ENCODE measurements around the gene ABLIM2. TPM values are rescaled to one million over a fixed set of nuclear protein-coding genes. Genes with fewer than 3 reads are reported as not detected.

ABLIM2 gene
- total RNA-seq, 2 experiments from 2014 or later: 0.13 TPM; not detected in 1

DNA sequence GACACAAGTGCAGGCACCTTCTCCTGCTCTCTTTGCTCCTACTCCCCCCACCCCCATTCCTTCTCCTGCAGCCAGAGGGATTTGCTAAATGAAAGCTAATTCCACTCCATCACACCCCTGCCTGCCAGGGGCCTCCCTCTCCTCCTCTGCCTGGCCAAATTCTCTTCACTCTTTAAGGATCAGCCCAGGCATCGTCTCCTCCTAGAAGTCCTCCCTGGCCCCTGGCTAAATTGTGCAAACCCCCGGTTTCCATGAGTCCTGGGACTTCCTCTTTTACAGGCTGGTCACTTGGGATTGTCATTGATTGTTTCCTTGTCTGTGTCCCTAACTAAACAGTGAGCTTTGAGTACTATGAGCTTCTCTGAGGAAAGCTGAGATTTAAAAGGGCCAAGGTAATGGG, 8.7 kb upstream of the ABLIM2 start:
- no peaks in the 10 kb centered on the region for H3K27me3 Mint-ChIP-seq
- ChIA-PET POLR2A (no interaction called here), CTCF (interaction anchor here (1.3 kb wide), 1 partner anchor 9 kb away, joined by 7 read pairs; no protein-coding TSS in a partner anchor)
- no peak overlapping the region for H3K27ac Mint-ChIP-seq
- no peak overlapping the region for H3K4me3 Mint-ChIP-seq
- DNase-seq: no peak
- peaks cover 14% of the 10 kb centered on the region for H3K9me3 Mint-ChIP-seq
- H3K4me1 Mint-ChIP-seq: no peaks in the 10 kb centered on the region
- H3K36me3 Mint-ChIP-seq (ENCODE audit: low read depth): peaks cover 2% of the 10 kb centered on the region

DNA sequence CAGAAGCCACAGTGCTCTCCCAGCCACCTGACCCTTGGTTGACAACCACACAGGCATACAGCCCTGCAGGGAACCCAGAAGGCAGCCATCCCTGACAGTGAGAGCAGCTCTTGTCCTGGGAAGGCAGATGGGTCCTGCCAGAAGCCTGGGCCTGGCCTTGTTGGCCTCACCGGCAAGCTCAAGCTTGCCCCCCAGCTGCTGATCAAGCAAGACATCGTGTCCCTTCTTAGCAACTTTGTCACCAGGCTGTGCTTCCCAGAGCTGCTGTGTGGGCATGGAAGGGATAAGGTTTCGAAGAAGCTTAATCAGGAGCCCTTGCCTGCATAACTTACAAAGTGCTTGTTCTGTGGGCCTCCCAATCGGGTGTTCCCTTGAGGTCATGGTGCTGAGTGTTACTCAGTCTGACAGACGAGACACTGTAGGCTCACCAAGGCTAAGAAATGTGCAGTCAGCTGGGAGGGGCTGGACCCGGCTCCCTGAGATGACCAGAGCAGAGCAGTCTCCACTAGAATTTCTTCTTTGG, 6.8 kb upstream of the ABLIM2 start:
- POLR2A ChIA-PET: no interaction called here
- no peak overlapping the region for H3K27ac Mint-ChIP-seq
- H3K4me1 Mint-ChIP-seq: no peaks in the 10 kb centered on the region
- CTCF ChIA-PET: no interaction called here
- peaks cover 1% of the 10 kb centered on the region for H3K27me3 Mint-ChIP-seq
- H3K4me3 Mint-ChIP-seq: no peak overlapping the region
- no peak for DNase-seq
- H3K36me3 Mint-ChIP-seq (ENCODE audit: low read depth): peaks cover 2% of the 10 kb centered on the region
- peaks cover 14% of the 10 kb centered on the region for H3K9me3 Mint-ChIP-seq

DNA sequence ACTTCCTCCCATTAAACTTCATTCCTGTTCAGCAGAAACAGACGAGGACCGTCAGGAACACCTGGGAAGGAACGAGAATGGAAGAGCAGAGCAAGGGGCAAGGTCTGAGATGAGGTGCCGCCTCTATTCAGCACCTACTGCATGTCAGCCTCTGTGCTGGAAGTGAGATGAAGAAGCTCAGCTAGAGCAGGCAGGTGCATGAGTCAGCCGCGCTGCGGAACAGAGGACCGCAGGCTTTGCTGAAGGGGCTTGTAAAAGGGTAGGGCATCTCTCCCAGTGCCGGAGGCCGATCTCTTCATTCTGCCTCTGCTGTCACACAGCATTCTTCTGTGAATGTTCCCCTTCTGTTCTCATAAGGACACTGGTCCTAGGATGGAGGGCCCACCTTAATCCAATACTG, 6.1 kb upstream of the ABLIM2 start:
- POLR2A ChIA-PET: no interaction called here
- peaks cover 14% of the 10 kb centered on the region for H3K9me3 Mint-ChIP-seq
- H3K27ac Mint-ChIP-seq: no peak overlapping the region
- CTCF ChIA-PET: no interaction called here
- DNase-seq: no peak
- H3K27me3 Mint-ChIP-seq: peaks cover 1% of the 10 kb centered on the region
- no peak overlapping the region for H3K4me3 Mint-ChIP-seq
- H3K4me1 Mint-ChIP-seq: no peaks in the 10 kb centered on the region
- H3K36me3 Mint-ChIP-seq (ENCODE audit: low read depth): peaks cover 2% of the 10 kb centered on the region

DNA sequence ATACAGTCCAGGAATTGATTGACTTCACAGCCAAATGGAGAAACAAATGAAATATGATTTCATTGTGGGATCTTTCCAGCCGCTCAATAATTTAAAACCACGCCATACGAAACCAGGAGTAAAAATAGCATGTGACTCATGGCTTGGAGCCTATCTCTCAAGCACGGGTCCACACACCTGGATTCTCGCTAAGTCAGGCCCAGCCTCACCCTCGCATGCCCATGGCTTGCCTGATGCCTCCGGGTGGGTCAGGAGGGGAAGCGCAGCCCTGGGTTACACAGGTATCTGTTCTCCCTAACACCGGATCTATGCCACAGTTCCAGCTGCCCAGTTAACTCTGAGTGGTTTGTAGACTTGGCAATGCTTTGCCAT, 5.6 kb upstream of the ABLIM2 start:
- ChIA-PET CTCF (no interaction called here), POLR2A (no interaction called here)
- Mint-ChIP-seq H3K27me3 (peaks cover 1% of the 10 kb centered on the region), H3K36me3 (ENCODE audit: low read depth) (peaks cover 2% of the 10 kb centered on the region), H3K4me1 (peaks cover 3% of the 10 kb centered on the region), H3K9me3 (peaks cover 14% of the 10 kb centered on the region), H3K27ac (no peak overlapping the region), H3K4me3 (no peak overlapping the region)
- no peak for DNase-seq

DNA sequence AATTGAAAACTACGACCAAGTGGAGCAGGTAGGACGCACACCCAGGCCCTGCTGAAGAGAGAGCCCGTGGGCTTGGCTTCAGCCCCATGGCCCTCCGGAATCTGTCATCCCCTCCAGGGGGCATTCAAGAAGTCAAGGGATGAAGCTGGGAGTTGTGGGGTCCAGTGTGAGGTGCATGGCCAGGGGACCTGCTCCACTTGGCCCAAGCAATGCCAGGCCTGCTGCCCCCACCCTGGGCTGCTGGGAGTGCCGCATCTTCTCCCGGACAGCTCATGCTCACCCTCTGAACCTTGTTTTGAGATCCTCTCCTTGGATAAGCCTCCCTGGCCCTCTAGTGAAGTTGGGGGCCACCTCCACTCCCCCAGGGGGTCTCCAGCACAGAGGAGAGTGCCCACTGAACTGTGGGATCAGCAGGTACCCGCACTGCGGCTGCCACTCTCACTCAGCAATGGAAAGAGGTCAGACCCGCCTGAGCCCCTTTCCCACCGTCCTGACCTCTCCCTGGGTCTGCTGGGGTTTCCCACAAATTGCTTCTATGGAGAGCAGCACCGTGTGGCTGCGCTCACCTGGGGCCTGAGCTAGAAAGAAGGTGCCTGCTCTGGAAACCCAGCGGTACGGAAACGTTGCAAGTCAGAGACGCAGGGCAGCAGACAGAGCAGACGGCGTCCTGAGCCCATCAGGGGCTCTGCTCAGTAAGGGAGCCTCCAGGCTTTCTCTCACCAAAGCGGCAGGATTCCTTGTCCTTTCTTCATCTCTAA, 5.0 kb upstream of the ABLIM2 start:
- Mint-ChIP-seq H3K36me3 (ENCODE audit: low read depth) (peaks cover 2% of the 10 kb centered on the region), H3K9me3 (peaks cover 13% of the 10 kb centered on the region), H3K4me1 (peaks cover 7% of the 10 kb centered on the region), H3K27me3 (peaks cover 5% of the 10 kb centered on the region), H3K4me3 (no peak overlapping the region), H3K27ac (no peak overlapping the region)
- DNase-seq: no peak
- ChIA-PET POLR2A (no interaction called here), CTCF (no interaction called here)

DNA sequence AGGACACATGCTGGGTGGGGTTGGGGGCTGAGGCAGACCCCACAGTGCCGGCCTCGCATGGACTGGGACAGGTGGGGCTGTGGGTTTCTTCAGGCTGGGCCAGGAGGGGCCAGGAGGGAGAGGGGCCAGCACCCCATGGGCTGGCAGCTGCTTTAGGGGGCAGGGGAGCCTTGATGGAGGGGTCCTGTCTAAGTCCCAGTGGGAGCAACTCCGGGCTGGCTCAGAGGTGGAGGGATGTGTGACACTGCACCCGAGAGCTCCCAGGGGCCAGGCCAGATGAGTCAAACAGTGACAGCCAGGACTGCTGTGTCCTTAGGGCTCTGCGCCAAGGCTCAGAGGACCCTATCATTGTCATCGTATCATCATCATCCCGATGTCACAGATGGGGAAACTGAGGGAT, 4.4 kb upstream of the ABLIM2 start:
- Mint-ChIP-seq H3K4me3 (no peak overlapping the region), H3K27ac (no peak overlapping the region), H3K36me3 (ENCODE audit: low read depth) (peaks cover 2% of the 10 kb centered on the region), H3K4me1 (peaks cover 7% of the 10 kb centered on the region), H3K27me3 (peaks cover 5% of the 10 kb centered on the region), H3K9me3 (peaks cover 8% of the 10 kb centered on the region)
- CTCF ChIA-PET: no interaction called here
- no peak for DNase-seq
- POLR2A ChIA-PET: no interaction called here

DNA sequence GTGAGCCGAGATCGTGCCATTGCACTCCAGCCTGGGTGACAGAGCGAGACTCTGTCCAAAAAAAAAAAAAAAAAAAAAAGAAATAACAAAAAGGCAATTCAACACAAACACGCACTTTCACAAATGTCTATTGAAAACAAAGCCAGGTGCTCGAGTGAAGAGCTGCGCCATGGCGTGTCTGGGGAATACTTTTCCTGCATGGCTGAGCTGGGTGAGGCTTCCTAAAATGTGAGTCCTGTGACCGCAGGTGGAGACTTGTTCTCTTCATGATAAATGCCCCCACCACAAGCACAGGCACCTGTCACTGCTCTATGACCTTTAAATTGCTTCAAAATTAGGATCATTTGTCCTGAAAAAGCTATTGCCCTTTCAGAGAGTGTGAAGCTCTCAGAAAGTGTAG, 4.0 kb upstream of the ABLIM2 start:
- Mint-ChIP-seq H3K9me3 (peaks cover 6% of the 10 kb centered on the region), H3K36me3 (ENCODE audit: low read depth) (peaks cover under 1% of the 10 kb centered on the region), H3K4me1 (peaks cover 7% of the 10 kb centered on the region), H3K4me3 (no peak overlapping the region), H3K27me3 (peaks cover 6% of the 10 kb centered on the region), H3K27ac (no peak overlapping the region)
- CTCF ChIA-PET: interaction anchor here (0.7 kb wide), 1 partner anchor 25 kb away, joined by 3 read pairs; no protein-coding TSS in a partner anchor
- POLR2A ChIA-PET: no interaction called here
- DNase-seq: no peak

DNA sequence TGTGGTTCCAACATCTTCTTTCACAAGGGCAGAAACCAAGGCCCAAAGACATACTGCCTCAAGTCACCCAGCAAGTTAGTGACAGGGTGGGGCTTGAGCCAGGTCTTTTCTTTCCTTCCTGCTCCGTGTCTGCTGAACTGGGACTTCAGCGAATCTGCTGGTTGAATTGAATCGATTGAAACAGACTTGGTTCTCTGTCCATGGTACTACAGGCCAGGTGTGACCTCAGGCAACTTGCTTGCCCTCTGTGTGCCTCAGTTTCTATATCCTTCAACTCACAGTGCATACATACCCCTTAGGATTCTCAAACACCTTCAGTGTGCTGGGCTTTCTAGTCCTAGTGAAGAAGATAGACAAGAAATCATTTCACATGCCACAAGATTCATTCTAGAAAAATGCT, 2.0 kb upstream of the ABLIM2 start:
- H3K4me3 Mint-ChIP-seq: peak overlapping the region; percentile 16
- ChIA-PET CTCF (no interaction called here), POLR2A (no interaction called here)
- no peaks in the 10 kb centered on the region for H3K36me3 Mint-ChIP-seq (ENCODE audit: low read depth)
- H3K4me1 Mint-ChIP-seq: peaks cover 11% of the 10 kb centered on the region
- no peak for DNase-seq
- no peaks in the 10 kb centered on the region for H3K9me3 Mint-ChIP-seq
- no peak overlapping the region for H3K27ac Mint-ChIP-seq
- H3K27me3 Mint-ChIP-seq: peaks cover 16% of the 10 kb centered on the region

DNA sequence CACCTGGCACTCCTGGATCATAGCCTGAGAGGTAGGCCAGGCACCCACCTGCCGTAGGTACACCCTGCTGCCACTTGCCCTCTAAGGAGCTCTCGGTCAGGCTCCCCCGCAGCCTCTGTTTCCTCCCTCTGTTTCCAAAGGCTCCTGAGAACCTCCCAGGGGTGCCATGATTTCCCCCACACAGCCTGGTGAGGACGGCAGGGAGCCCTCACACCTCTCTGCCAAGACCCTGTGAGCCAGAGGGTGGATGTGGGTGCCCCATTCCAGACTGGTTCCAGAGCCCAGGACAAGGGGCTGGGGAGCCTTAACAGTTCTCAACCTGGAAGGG, 1.6 kb upstream of the ABLIM2 start:
- CTCF ChIA-PET: no interaction called here
- H3K4me3 Mint-ChIP-seq: no peak overlapping the region
- H3K36me3 Mint-ChIP-seq (ENCODE audit: low read depth): no peaks in the 10 kb centered on the region

DNA sequence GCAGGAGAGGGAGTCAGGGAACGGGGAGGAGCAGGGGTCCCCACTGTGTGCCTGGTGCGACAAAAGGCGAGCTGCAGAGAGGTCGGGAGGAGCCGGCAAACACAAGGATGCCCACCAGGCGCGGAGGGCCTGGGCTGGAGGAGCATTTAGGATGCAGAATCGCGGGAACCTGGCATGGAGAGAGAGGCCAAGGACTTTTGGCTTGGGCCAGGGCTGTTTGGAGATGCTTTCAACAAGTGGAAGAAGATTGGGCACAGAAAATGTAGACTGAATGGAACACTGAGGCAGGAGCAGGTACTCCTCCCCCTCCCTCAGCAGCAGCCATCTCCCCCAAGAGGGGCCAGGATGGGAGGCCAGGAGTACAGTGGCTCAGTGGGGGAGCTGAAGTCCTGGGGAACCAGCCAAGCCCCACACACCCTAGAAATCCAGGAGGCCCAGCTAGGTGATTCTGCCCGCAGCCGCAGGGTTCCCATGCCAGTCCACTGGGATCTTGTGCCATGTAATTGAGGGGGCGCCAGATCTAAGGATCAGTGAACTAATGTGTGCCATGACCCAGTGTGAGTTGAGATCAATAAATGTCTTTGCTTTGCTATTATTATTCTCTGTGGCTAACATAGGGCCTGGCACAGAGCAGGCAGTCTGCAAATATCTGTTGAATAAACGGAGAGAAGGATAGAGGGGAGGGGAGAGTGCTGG, 1.1 kb upstream of the ABLIM2 start:
- no peak for DNase-seq
- Mint-ChIP-seq H3K4me1 (peaks cover 11% of the 10 kb centered on the region), H3K9me3 (no peaks in the 10 kb centered on the region), H3K27ac (no peak overlapping the region), H3K27me3 (peaks cover 18% of the 10 kb centered on the region), H3K4me3 (peak overlapping the region; percentile 54), H3K36me3 (ENCODE audit: low read depth) (no peaks in the 10 kb centered on the region)
- ChIA-PET CTCF (interaction anchor here (0.6 to 1.4 kb wide), 3 partner anchors 9 to 291 kb away, joined by 4 to 8 read pairs (median 4); no protein-coding TSS in a partner anchor), POLR2A (interaction anchor here (2.4 kb wide), 1 partner anchor 39 kb away, joined by 12 read pairs; the partner anchor contains the start of gene SH3TC1)

More for the DNA sequence above, 1.6 kb upstream of the ABLIM2 start:
- peaks cover 18% of the 10 kb centered on the region for H3K27me3 Mint-ChIP-seq
- H3K27ac Mint-ChIP-seq: no peak overlapping the region
- no peak for DNase-seq
- H3K4me1 Mint-ChIP-seq: peaks cover 11% of the 10 kb centered on the region
- POLR2A ChIA-PET: interaction anchor here (2.4 kb wide), 1 partner anchor 39 kb away, joined by 12 read pairs; the partner anchor contains the start of gene SH3TC1
- no peaks in the 10 kb centered on the region for H3K9me3 Mint-ChIP-seq

DNA sequence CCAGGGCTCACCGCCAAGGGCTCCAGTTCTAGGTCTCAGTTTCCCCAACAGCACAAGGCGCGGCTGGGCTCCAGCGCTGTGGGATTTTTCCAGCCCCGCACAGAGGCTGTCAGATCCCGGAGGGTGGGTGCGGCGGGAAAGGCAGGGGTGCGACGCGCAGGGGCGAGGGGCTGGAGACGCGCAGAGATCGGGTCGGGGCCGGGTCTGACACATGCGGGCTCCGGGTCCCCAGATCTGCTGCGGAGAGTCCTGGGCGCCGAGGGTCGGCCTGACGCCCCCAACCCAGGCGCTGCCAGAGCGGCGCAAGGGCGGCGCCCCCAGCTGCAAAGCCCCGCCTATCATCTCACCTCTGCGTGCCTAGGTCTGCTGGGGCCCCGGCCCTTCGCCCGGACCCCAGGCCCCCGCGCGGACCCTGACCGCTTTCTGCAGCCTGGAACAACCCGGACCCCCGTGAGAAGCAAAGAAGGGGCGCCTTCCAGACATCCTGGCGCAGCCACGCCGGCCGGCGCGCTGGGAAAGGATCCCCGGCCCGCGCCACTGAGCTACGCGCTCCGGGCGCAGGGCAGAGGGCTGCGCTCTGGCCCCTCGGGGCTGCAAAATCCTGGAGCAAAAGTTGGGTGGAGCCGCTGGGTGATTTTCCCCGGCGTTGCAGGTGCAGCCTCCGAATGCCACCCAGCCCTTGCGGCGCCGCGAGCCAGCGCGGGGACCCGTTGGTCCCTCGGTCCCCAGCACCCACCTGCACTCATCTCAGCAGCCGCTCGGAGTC, 486 bp downstream of the ABLIM2 start:
- POLR2A ChIA-PET: interaction anchor here (2.4 kb wide), 1 partner anchor 41 kb away, joined by 12 read pairs; the partner anchor contains the start of gene SH3TC1
- Mint-ChIP-seq H3K4me1 (peaks cover 11% of the 10 kb centered on the region), H3K4me3 (peak overlapping the region; percentile 37), H3K27me3 (peaks cover 18% of the 10 kb centered on the region), H3K27ac (no peak overlapping the region), H3K9me3 (no peaks in the 10 kb centered on the region), H3K36me3 (ENCODE audit: low read depth) (no peaks in the 10 kb centered on the region)
- no peak for DNase-seq
- CTCF ChIA-PET: interaction anchor here (1.1 to 1.4 kb wide), 3 partner anchors 10 to 251 kb away, joined by 3 to 8 read pairs (median 4); no protein-coding TSS in a partner anchor

DNA sequence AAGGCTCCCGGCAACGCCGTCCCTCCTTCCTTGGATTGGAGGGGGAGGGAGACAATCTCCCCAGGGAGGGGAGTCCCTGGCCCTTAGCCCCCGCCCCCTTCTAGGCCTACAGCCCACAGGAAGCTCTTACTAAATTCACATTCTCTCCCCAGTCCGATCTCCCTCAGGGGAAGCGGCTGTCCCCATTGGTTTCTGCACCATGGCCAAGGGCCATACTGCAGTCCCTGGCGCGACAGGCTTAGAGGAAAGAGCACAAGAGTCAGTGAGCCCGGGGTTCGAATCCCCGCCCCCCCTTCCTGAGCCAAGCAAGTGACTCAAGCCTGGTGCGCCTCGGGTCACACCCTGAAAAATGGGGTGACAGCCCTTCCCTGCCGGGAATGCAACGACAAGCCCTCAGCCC, 1.1 kb downstream of the ABLIM2 start:
- POLR2A ChIA-PET: no interaction called here
- no peaks in the 10 kb centered on the region for H3K36me3 Mint-ChIP-seq (ENCODE audit: low read depth)
- peaks cover 18% of the 10 kb centered on the region for H3K27me3 Mint-ChIP-seq
- no peak overlapping the region for H3K27ac Mint-ChIP-seq
- CTCF ChIA-PET: no interaction called here
- no peak overlapping the region for H3K4me3 Mint-ChIP-seq
- no peak for DNase-seq
- H3K9me3 Mint-ChIP-seq: no peaks in the 10 kb centered on the region
- H3K4me1 Mint-ChIP-seq: peaks cover 11% of the 10 kb centered on the region

DNA sequence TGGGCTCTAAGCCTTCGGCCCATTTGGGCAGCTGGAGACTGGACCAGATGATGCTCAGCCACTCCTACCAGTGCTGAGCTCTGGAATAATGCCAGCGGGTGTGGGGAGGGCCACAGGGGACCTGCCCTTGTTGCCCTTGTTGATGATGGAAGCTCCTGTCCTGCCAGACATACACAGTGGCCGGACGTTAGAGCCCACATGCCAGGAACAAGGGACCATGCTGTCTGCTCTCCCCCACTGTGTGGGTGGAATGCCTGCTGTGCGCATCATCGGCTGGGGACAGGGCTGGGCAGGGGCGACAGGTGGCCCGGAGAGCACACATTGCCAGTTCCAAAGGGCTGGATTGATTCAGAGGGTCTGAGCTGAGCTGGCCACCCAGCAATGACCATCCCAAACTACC, 2.0 kb downstream of the ABLIM2 start:
- Mint-ChIP-seq H3K36me3 (ENCODE audit: low read depth) (no peaks in the 10 kb centered on the region), H3K9me3 (no peaks in the 10 kb centered on the region), H3K4me1 (peaks cover 11% of the 10 kb centered on the region), H3K27me3 (peaks cover 18% of the 10 kb centered on the region), H3K4me3 (no peak overlapping the region), H3K27ac (no peak overlapping the region)
- no peak for DNase-seq
- ChIA-PET CTCF (no interaction called here), POLR2A (no interaction called here)

Data from activated CD4-positive, alpha-beta memory T cell treated with anti-CD3 and anti-CD28 coated beads, Interleukin-2, amount 10 ng/mL, durations not matched to agents 7 days and 5 days (primary cell).